HFFc6 (cell line): ENCODE results near the gene TBCK. TPM values are rescaled to one million over a fixed set of nuclear protein-coding genes. Genes with fewer than 3 reads are reported as not detected.
A peak's percentile ranks its signal among the peaks of the same experiment; 100 is the strongest.

Experiments used
- DNase-seq: peaks from one replicate; pipeline ENCODE4 v3.0.0-alpha.2; 2018
- H3K27ac Mint-ChIP-seq: 2 replicates; pipeline ENCODE4 v1.8.0; 2020; ENCODE audit warnings: mild to moderate bottlenecking, mixed read lengths
- H3K27me3 Mint-ChIP-seq: 2 replicates; pipeline ENCODE4 v1.8.0; 2021; ENCODE audit warnings: mild to moderate bottlenecking, moderate library complexity, mixed read lengths; ENCODE audit not compliant: insufficient read depth
- H3K36me3 Mint-ChIP-seq: 2 replicates; pipeline ENCODE4 v1.8.0; 2021; ENCODE audit warnings: low read depth, mixed read lengths
- H3K4me1 Mint-ChIP-seq: 2 replicates; pipeline ENCODE4 v1.8.0; 2020; ENCODE audit warnings: low read depth, mixed read lengths
- H3K4me3 Mint-ChIP-seq: 2 replicates; pipeline ENCODE4 v1.8.0; 2020; ENCODE audit warnings: mild to moderate bottlenecking, moderate library complexity, mixed read lengths
- H3K9me3 Mint-ChIP-seq: 2 replicates; pipeline ENCODE4 v1.8.0; 2020; ENCODE audit warnings: mild to moderate bottlenecking, mixed read lengths
- total RNA-seq, 6 experiments: library from RNA; stranded (reverse); fragmentation: NEBNext Ultra II Directional; extraction: Animal tissue kit (Norgen Biotek cat#: 25700); gene quantifications; 2 replicates in 1 of 6; 3 replicates in 5 of 6; pipeline ENCODE4 v1.2.3, GENCODE V29; 2021
- TF ChIP-seq, protein P1 (sequence below): fragments of 200-600 bp; sonication (generic); IDR thresholded peaks from 2 replicates; pipeline ENCODE4 v1.5.0; 2021; ENCODE audit warnings: antibody characterized with exemption, mild to moderate bottlenecking

TBCK gene
- total RNA-seq, 6 experiments from 2014 or later = 21.4 to 37.0 (median 27.1) TPM

- no peak overlapping the region for H3K4me3 Mint-ChIP-seq
- peaks cover 1% of the 10 kb centered on the region; the same call in 1 of the 2 replicates for H3K27me3 Mint-ChIP-seq
- H3K4me1 Mint-ChIP-seq = peaks cover 62% of the 10 kb centered on the region
- no peaks in the 10 kb centered on the region for H3K9me3 Mint-ChIP-seq
- TF ChIP-seq, protein P1, sequence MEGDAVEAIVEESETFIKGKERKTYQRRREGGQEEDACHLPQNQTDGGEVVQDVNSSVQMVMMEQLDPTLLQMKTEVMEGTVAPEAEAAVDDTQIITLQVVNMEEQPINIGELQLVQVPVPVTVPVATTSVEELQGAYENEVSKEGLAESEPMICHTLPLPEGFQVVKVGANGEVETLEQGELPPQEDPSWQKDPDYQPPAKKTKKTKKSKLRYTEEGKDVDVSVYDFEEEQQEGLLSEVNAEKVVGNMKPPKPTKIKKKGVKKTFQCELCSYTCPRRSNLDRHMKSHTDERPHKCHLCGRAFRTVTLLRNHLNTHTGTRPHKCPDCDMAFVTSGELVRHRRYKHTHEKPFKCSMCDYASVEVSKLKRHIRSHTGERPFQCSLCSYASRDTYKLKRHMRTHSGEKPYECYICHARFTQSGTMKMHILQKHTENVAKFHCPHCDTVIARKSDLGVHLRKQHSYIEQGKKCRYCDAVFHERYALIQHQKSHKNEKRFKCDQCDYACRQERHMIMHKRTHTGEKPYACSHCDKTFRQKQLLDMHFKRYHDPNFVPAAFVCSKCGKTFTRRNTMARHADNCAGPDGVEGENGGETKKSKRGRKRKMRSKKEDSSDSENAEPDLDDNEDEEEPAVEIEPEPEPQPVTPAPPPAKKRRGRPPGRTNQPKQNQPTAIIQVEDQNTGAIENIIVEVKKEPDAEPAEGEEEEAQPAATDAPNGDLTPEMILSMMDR = no peak
- no peak overlapping the region for H3K27ac Mint-ChIP-seq
- DNase-seq = no peak
- H3K36me3 Mint-ChIP-seq = peaks cover 17% of the 10 kb centered on the region
Observed at GRCh38 chr4:106355193-106355592, 39.2 kb upstream of the TBCK start.

- H3K4me3 Mint-ChIP-seq = no peak overlapping the region
- peaks cover 24% of the 10 kb centered on the region for H3K36me3 Mint-ChIP-seq
- H3K27me3 Mint-ChIP-seq = peaks cover 1% of the 10 kb centered on the region; the same call in 1 of the 2 replicates
- H3K9me3 Mint-ChIP-seq = no peaks in the 10 kb centered on the region
- peaks cover 52% of the 10 kb centered on the region for H3K4me1 Mint-ChIP-seq
- H3K27ac Mint-ChIP-seq = no peak overlapping the region
- no peak for DNase-seq
- TF ChIP-seq, protein P1 = no peak
Observed at GRCh38 chr4:106353786-106354185, 37.8 kb upstream of the TBCK start.

DNA sequence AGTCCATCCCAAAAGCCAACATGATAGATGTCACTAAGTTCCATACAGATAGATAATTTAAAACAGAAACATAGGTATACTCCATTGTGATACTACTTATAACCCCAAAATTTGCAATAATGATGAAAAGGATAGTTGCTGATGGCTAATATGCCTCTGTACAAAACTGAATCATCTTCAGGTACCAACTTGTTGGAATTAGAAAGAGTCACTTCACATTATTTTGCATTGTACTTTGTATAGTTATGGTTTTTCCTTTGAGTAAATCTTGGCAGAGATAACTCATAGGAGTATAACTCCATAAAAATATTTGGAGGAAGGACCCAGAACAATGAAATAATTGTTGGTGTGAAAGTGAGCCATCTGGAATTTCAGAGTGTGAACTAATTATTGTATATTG is 35.0 kb upstream of the TBCK start:
- no peak for DNase-seq
- Mint-ChIP-seq H3K36me3 (peaks cover 35% of the 10 kb centered on the region), H3K27ac (no peak overlapping the region), H3K27me3 (no peaks in the 10 kb centered on the region), H3K4me3 (no peak overlapping the region), H3K9me3 (no peaks in the 10 kb centered on the region), H3K4me1 (peaks cover 34% of the 10 kb centered on the region)
- TF ChIP-seq, protein P1 = no peak

DNA sequence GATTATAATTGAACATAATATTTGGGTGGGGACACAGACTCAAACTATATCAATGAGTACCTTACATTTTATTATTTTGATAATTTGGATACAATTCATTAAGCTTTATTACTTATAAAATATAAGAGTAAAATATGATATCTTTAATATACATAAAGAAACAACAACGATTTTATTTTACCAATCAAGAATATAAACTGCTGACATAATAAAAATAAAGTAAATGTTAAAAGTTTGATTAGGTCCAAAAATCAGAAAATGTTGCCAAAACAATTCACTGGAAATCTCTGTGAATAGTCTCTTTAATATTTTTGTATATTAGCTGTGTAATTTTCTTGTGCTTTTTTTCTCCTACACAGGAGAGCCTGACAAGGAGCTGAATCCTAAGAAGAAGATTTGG is 31.2 kb upstream of the TBCK start:
- DNase-seq = no peak

DNA sequence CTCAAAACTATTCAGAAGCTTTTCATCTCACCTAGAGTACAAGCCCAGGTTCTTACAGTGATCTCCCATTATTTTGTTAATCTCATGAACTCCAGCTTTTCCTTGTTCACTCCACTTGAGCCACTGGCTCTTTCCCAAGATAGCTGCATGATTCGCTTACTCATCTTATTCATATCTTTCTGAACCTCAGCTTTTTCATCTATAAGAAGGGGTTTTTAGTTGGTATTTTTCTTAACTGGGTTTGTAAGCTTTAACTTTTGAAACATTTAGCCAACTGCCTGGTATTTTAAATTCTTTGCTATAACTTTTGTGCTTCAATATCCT is 28.6 kb upstream of the TBCK start:
- TF ChIP-seq, protein P1 = no peak
- H3K27ac Mint-ChIP-seq = peak overlapping the region; percentile 31
- peaks cover 41% of the 10 kb centered on the region for H3K4me1 Mint-ChIP-seq
- no peak overlapping the region; the same call in 1 of the 2 replicates for H3K4me3 Mint-ChIP-seq
- H3K27me3 Mint-ChIP-seq = no peaks in the 10 kb centered on the region
- H3K9me3 Mint-ChIP-seq = peaks cover 13% of the 10 kb centered on the region
- peak; percentile 36 for DNase-seq
- H3K36me3 Mint-ChIP-seq = peaks cover 56% of the 10 kb centered on the region

More for the DNA sequence above, 31.2 kb upstream of the TBCK start:
- Mint-ChIP-seq H3K27ac (no peak overlapping the region), H3K9me3 (no peaks in the 10 kb centered on the region), H3K4me1 (peaks cover 18% of the 10 kb centered on the region), H3K4me3 (no peak overlapping the region), H3K27me3 (no peaks in the 10 kb centered on the region), H3K36me3 (peaks cover 38% of the 10 kb centered on the region)
- TF ChIP-seq, protein P1 = no peak
